Measurements from ENCODE around the gene DZANK1.

DZANK1 gene

GRCh38 chr20:18456600-18456999, 10.2 kb downstream of the DZANK1 start:
- Histone ChIP-seq H3K27ac (no peak overlapping the region), H3K4me3 (ENCODE audit: low read depth, low read length) (no peak overlapping the region), H3K4me2 (ENCODE audit: low read length) (no peak overlapping the region), H2AFZ (no peak overlapping the region), H3K4me1 (no peaks in the 10 kb centered on the region), H3K27me3 (ENCODE audit: control insufficient read depth, insufficient read depth, low read length) (no peaks in the 10 kb centered on the region), H3K36me3 (ENCODE audit: control insufficient read depth, insufficient read depth, low read length) (no peaks in the 10 kb centered on the region), H3K9ac (no peak overlapping the region), H3K79me2 (no peaks in the 10 kb centered on the region), H3K9me3 (ENCODE audit: control insufficient read depth, low read length) (no peaks in the 10 kb centered on the region)
- TF ChIP-seq, protein P1, sequence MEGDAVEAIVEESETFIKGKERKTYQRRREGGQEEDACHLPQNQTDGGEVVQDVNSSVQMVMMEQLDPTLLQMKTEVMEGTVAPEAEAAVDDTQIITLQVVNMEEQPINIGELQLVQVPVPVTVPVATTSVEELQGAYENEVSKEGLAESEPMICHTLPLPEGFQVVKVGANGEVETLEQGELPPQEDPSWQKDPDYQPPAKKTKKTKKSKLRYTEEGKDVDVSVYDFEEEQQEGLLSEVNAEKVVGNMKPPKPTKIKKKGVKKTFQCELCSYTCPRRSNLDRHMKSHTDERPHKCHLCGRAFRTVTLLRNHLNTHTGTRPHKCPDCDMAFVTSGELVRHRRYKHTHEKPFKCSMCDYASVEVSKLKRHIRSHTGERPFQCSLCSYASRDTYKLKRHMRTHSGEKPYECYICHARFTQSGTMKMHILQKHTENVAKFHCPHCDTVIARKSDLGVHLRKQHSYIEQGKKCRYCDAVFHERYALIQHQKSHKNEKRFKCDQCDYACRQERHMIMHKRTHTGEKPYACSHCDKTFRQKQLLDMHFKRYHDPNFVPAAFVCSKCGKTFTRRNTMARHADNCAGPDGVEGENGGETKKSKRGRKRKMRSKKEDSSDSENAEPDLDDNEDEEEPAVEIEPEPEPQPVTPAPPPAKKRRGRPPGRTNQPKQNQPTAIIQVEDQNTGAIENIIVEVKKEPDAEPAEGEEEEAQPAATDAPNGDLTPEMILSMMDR (IDR thresholded peaks at IDR 0.05), result no peak

DNA sequence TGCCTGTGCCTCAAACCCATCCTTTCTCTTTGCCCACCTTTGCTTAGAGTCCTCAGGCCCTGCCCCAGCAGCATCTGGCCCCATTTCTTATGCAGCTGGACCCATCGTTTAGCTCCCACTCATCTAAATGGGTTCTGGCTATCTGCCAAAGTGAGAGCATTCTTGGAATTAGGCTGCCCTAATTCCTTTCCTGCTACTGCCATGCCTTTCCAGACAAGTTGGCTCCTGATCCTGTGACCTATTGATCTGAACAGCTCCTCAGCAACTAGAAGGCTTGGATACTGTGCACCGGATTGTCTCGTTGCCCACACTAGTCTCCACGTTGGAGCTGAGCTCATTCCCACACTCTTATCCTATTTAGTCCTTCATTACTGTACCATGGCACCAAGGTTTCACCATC, 22.9 kb downstream of the DZANK1 start:
- no peak overlapping the region for H3K9ac ChIP-seq
- no peaks in the 10 kb centered on the region for H3K79me2 ChIP-seq
- H3K4me3 ChIP-seq (ENCODE audit: low read depth, low read length), result no peak overlapping the region
- H3K27ac ChIP-seq, result no peak overlapping the region
- no peaks in the 10 kb centered on the region for H3K36me3 ChIP-seq (ENCODE audit: control insufficient read depth, insufficient read depth, low read length)
- H3K9me3 ChIP-seq (ENCODE audit: control insufficient read depth, low read length), result no peaks in the 10 kb centered on the region
- no peaks in the 10 kb centered on the region for H3K4me1 ChIP-seq
- TF ChIP-seq, protein P1 (IDR thresholded peaks at IDR 0.05), result no peak
- H3K4me2 ChIP-seq (ENCODE audit: low read length), result no peak overlapping the region
- no peak overlapping the region for H2AFZ ChIP-seq
- H3K27me3 ChIP-seq (ENCODE audit: control insufficient read depth, insufficient read depth, low read length), result no peaks in the 10 kb centered on the region

GRCh38 chr20:18440403-18440802, 26.4 kb downstream of the DZANK1 start:
- no peak overlapping the region for H3K27ac ChIP-seq
- no peaks in the 10 kb centered on the region for H3K9me3 ChIP-seq (ENCODE audit: control insufficient read depth, low read length)
- no peak overlapping the region for H2AFZ ChIP-seq
- no peak overlapping the region for H3K4me2 ChIP-seq (ENCODE audit: low read length)
- no peak overlapping the region for H3K4me3 ChIP-seq (ENCODE audit: low read depth, low read length)
- H3K79me2 ChIP-seq, result no peaks in the 10 kb centered on the region
- TF ChIP-seq, protein P1 (IDR thresholded peaks at IDR 0.05), result no peak
- H3K4me1 ChIP-seq, result no peaks in the 10 kb centered on the region
- H3K27me3 ChIP-seq (ENCODE audit: control insufficient read depth, insufficient read depth, low read length), result no peaks in the 10 kb centered on the region
- H3K36me3 ChIP-seq (ENCODE audit: control insufficient read depth, insufficient read depth, low read length), result no peaks in the 10 kb centered on the region
- H3K9ac ChIP-seq, result no peak overlapping the region

DNA sequence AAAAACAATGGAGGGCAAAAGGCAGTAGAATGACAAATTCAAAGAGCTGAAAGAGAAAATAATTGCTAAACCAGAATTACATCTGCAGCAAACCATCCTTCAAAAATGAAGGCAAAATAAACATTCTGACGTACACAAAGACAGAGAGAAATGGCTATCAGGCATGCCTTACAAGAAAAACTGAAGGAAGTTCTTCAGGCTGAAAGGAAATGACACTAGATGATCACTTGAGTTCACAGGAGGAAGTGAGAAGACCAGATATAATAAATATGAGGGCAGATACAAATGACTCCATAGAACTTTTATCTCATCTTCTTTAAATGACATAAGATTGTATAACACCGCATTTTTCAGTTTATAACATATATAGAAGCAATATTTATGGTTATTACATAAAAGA, 30.0 kb downstream of the DZANK1 start:
- H3K27ac ChIP-seq, result no peak overlapping the region

DNA sequence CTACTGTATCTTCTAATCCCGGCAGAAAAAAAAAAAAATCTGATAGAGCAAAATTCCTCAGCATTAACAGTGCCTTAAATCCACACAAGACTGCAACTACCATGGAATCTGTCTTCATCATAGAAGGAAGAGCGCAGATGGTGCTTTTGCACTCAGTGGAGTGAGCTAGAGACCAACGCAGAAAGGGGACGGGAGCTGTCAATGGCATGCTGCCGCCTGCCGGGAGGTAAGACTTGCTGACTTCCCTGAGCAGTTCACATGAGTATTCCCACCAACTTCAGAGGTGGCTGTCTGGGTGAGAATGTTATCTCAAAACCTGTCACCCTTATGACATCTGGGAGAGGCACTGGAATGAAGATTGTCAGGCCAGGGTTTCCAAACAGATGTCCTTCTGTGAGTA, 35.6 kb downstream of the DZANK1 start:
- no peak overlapping the region for H3K9ac ChIP-seq
- H3K27ac ChIP-seq, result no peak overlapping the region
- H3K36me3 ChIP-seq (ENCODE audit: control insufficient read depth, insufficient read depth, low read length), result no peaks in the 10 kb centered on the region
- no peak overlapping the region for H2AFZ ChIP-seq
- no peak overlapping the region for H3K4me3 ChIP-seq (ENCODE audit: low read depth, low read length)
- no peaks in the 10 kb centered on the region for H3K27me3 ChIP-seq (ENCODE audit: control insufficient read depth, insufficient read depth, low read length)
- H3K4me2 ChIP-seq (ENCODE audit: low read length), result no peak overlapping the region
- no peaks in the 10 kb centered on the region for H3K9me3 ChIP-seq (ENCODE audit: control insufficient read depth, low read length)
- no peaks in the 10 kb centered on the region for H3K79me2 ChIP-seq
- TF ChIP-seq, protein P1 (IDR thresholded peaks at IDR 0.05), result no peak
- no peaks in the 10 kb centered on the region for H3K4me1 ChIP-seq

More for the DNA sequence above, 30.0 kb downstream of the DZANK1 start:
- H3K9ac ChIP-seq, result no peak overlapping the region
- no peak overlapping the region for H2AFZ ChIP-seq
- H3K4me3 ChIP-seq (ENCODE audit: low read depth, low read length), result no peak overlapping the region
- H3K27me3 ChIP-seq (ENCODE audit: control insufficient read depth, insufficient read depth, low read length), result no peaks in the 10 kb centered on the region
- TF ChIP-seq, protein P1 (IDR thresholded peaks at IDR 0.05), result no peak
- no peaks in the 10 kb centered on the region for H3K79me2 ChIP-seq
- H3K4me2 ChIP-seq (ENCODE audit: low read length), result no peak overlapping the region
- no peaks in the 10 kb centered on the region for H3K9me3 ChIP-seq (ENCODE audit: control insufficient read depth, low read length)
- no peaks in the 10 kb centered on the region for H3K36me3 ChIP-seq (ENCODE audit: control insufficient read depth, insufficient read depth, low read length)
- H3K4me1 ChIP-seq, result no peaks in the 10 kb centered on the region
